HCT116 (cell line): ENCODE measurements around the gene GRIN1. TPM values are rescaled to one million over a fixed set of nuclear protein-coding genes. Genes with fewer than 3 reads are reported as not detected.

ENCODE experiments used
- ATAC-seq: fragments of 200-7000 bp; cut with Tn5 transposase; 2 replicates; pipeline ENCODE4 v1.9.1; 2020; ENCODE audit warnings: mild to moderate bottlenecking, moderate library complexity
- BruUV-seq: library from RNA; stranded (reverse); fragments of 400-500 nt; replicated peaks from 2 replicates; lab custom pipeline; 2021; lab: Mats Ljungman, UMichigan
- CTCF ChIA-PET: fragments of 300-600 bp; sonication (Branson Sonifier 250); formaldehyde crosslinking; loops from one replicate; lab custom pipeline; 2021; ENCODE audit warnings: antibody characterized with exemption; lab: Charles Lee
- POLR2A ChIA-PET: fragments of 300-600, 350-600 bp; sonication (Branson Sonifier 250); formaldehyde crosslinking; loops from one replicate; lab custom pipeline; 2021; ENCODE audit warnings: antibody characterized with exemption; lab: Charles Lee
- RAD21 ChIA-PET, 2 experiments: fragments of 300-600 bp; sonication (Branson Sonifier 250); formaldehyde crosslinking; loops; one replicate each; lab custom pipeline; 2023; ENCODE audit warnings: low total read pairs in 2 of 2; ENCODE audit not compliant: uncharacterized antibody in 2 of 2, unreplicated experiment in 2 of 2, low non-redundant PET in 1 of 2; lab: Charles Lee
- DNase-seq: peaks from one replicate; pipeline ENCODE4 v3.0.0-alpha.2; 2010; ENCODE audit warnings: low read depth, low spot score
- H2AFZ ChIP-seq: fragments of 200-600 bp; shearing (Covaris generic), sonication (generic); 2 replicates; pipeline ENCODE4 v1.6.1; 2017; ENCODE audit warnings: low read depth, mixed run types, mixed read lengths, antibody characterized with exemption, low read length; ENCODE audit not compliant: poor library complexity, severe bottlenecking
- H3K27ac ChIP-seq: 2 replicates; pipeline ENCODE4 v1.5.1; 2012; ENCODE audit warnings: low read depth, low read length
- H3K27me3 ChIP-seq: fragments of 200-600 bp; sonication (generic); 2 replicates; pipeline ENCODE4 v1.6.1; 2016; ENCODE audit warnings: mixed run types, low read length, mixed read lengths; ENCODE audit not compliant: insufficient read depth
- H3K36me3 ChIP-seq, 2 experiments: fragments of 200-500 bp in 1 of 2; fragments of 200-600 bp in 1 of 2; sonication (Bioruptor generic) in 1 of 2; sonication (generic) in 1 of 2; 2 replicates each; pipeline versions ENCODE4 v1.5.1 to v1.6.1; 2014 to 2016; ENCODE audit warnings: low read length in 2 of 2, inconsistent platforms in 1 of 2, mixed read lengths in 1 of 2, mixed run types in 1 of 2; ENCODE audit not compliant: insufficient read depth in 2 of 2, control insufficient read depth in 1 of 2
- H3K4me1 ChIP-seq, 2 experiments: fragments of 200-600 bp in 1 of 2; sonication (generic) in 1 of 2; 2 replicates each; pipeline versions ENCODE4 v1.5.1 to v1.6.1; 2012 to 2017; ENCODE audit warnings: low read length in 2 of 2, inconsistent platforms in 1 of 2, mild to moderate bottlenecking in 1 of 2, mixed read lengths in 1 of 2, mixed run types in 1 of 2, moderate library complexity in 1 of 2; ENCODE audit not compliant: insufficient read depth in 2 of 2, control insufficient read depth in 1 of 2
- H3K4me2 ChIP-seq: fragments of 200-600 bp; sonication (generic); 2 replicates; pipeline ENCODE4 v1.6.1; 2017; ENCODE audit warnings: mixed run types, low read length, mixed read lengths
- H3K4me3 ChIP-seq, 2 experiments: fragments of 200-600 bp in 1 of 2; sonication (generic) in 1 of 2; replicated peaks in 1 of 2; 2 replicates each; pipeline ENCODE4 v1.5.1; 2011 to 2016; ENCODE audit warnings: low read length in 2 of 2, control low read depth in 1 of 2, low read depth in 1 of 2, mild to moderate bottlenecking in 1 of 2, mixed read lengths in 1 of 2, mixed run types in 1 of 2
- H3K79me2 ChIP-seq: fragments of 200-600 bp; sonication (generic); 2 replicates; pipeline ENCODE4 v1.6.1; 2017; ENCODE audit warnings: mild to moderate bottlenecking, mixed run types, low read length, moderate library complexity, mixed read lengths; ENCODE audit not compliant: insufficient read depth
- H3K9ac ChIP-seq: fragments of 200-600 bp; sonication (generic); 2 replicates; pipeline ENCODE4 v1.6.1; 2016; ENCODE audit warnings: low read length, mixed read lengths
- H3K9me2 ChIP-seq: fragments of 200-600 bp; sonication (generic), shearing (Covaris generic); 2 replicates; pipeline ENCODE4 v1.6.1; 2017; ENCODE audit warnings: mixed run types, mild to moderate bottlenecking, moderate library complexity; ENCODE audit not compliant: insufficient read depth
- H3K9me3 ChIP-seq, 2 experiments: fragments of 200-500 bp in 1 of 2; fragments of 200-600 bp in 1 of 2; sonication (Bioruptor generic) in 1 of 2; sonication (generic) in 1 of 2; 2 replicates each; pipeline ENCODE4 v1.6.1; 2014 to 2017; ENCODE audit warnings: low read length in 2 of 2, mixed read lengths in 2 of 2, inconsistent platforms in 1 of 2, low read depth in 1 of 2, mild to moderate bottlenecking in 1 of 2, mixed run types in 1 of 2, moderate library complexity in 1 of 2; ENCODE audit not compliant: control insufficient read depth in 1 of 2, insufficient read depth in 1 of 2
- H4K20me1 ChIP-seq: fragments of 200-600 bp; sonication (generic), shearing (Covaris generic); 2 replicates; pipeline ENCODE4 v1.6.1; 2017; ENCODE audit warnings: mixed run types, mild to moderate bottlenecking, moderate library complexity; ENCODE audit not compliant: insufficient read depth
- CBX3 ChIP-seq: IDR thresholded peaks from 2 replicates; pipeline ENCODE4 v1.6.1; 2012; ENCODE audit warnings: low read depth
- CEBPB ChIP-seq: IDR thresholded peaks from 2 replicates; pipeline ENCODE4 v1.6.1; 2012; ENCODE audit warnings: low read depth
- ELF1 ChIP-seq: IDR thresholded peaks from 2 replicates; pipeline ENCODE4 v1.6.1; 2012; ENCODE audit warnings: low read depth, borderline replicate concordance
- EZH2 ChIP-seq: fragments of 200-600 bp; sonication (generic); IDR thresholded peaks from 2 replicates; pipeline ENCODE4 v1.6.1; 2017; ENCODE audit warnings: antibody characterized with exemption, mixed run types
- FOSL1 ChIP-seq: IDR thresholded peaks from 2 replicates; pipeline ENCODE4 v1.6.1; 2012; ENCODE audit warnings: low read depth
- JUND ChIP-seq: IDR thresholded peaks from 2 replicates; pipeline ENCODE4 v1.6.1; 2012
- POLR2AphosphoS5 ChIP-seq: IDR thresholded peaks from 2 replicates; pipeline ENCODE4 v1.6.1; 2011; ENCODE audit warnings: mild to moderate bottlenecking, low read depth, low read length, moderate library complexity
- SIN3A ChIP-seq: IDR thresholded peaks from 2 replicates; pipeline ENCODE4 v1.6.1; 2012; ENCODE audit warnings: low read depth
- SP1 ChIP-seq: IDR thresholded peaks from 2 replicates; pipeline ENCODE4 v1.6.1; 2012; ENCODE audit warnings: low read depth
- ZNF274 ChIP-seq: fragments of 200-500 bp; sonication (Bioruptor generic); IDR thresholded peaks from 2 replicates; pipeline ENCODE4 v1.6.1; 2014; ENCODE audit warnings: mild to moderate bottlenecking, low read depth, low read length, inconsistent platforms
- intact Hi-C: fragments of 100-400 bp; cut with micrococcal nuclease; formaldehyde crosslinking; loops from 2 replicates; pipeline ENCODE4 v1.10.0; 2022
- total RNA-seq: library from RNA; stranded (reverse); gene quantifications from one replicate; pipeline ENCODE4 v1.2.1, GENCODE V29; 2021; ENCODE audit not compliant: unreplicated experiment
- TF ChIP-seq, protein P1 (sequence below), 3 experiments: fragments of 200-600 bp in 1 of 3; sonication (generic) in 1 of 3; IDR thresholded peaks in 2 of 3; conservative IDR thresholded peaks in 1 of 3; 2 replicates each; pipeline ENCODE4 v1.5.1; 2012 to 2017; ENCODE audit warnings: low read depth in 2 of 3, low read length in 2 of 3, antibody characterized with exemption in 1 of 3, borderline replicate concordance in 1 of 3, control low read depth in 1 of 3, mild to moderate bottlenecking in 1 of 3, mixed read lengths in 1 of 3, mixed run types in 1 of 3, moderate library complexity in 1 of 3; ENCODE audit not compliant: insufficient read depth in 1 of 3
- TF ChIP-seq, protein P2 (sequence below): IDR thresholded peaks from 2 replicates; pipeline ENCODE4 v1.6.1; 2012; ENCODE audit warnings: low read depth
- TF ChIP-seq, protein P3 (sequence below): IDR thresholded peaks from 2 replicates; pipeline ENCODE4 v1.6.1; 2012

GRIN1 gene
- total RNA-seq, 1 experiment from 2014 or later, result 23.1 TPM

DNA sequence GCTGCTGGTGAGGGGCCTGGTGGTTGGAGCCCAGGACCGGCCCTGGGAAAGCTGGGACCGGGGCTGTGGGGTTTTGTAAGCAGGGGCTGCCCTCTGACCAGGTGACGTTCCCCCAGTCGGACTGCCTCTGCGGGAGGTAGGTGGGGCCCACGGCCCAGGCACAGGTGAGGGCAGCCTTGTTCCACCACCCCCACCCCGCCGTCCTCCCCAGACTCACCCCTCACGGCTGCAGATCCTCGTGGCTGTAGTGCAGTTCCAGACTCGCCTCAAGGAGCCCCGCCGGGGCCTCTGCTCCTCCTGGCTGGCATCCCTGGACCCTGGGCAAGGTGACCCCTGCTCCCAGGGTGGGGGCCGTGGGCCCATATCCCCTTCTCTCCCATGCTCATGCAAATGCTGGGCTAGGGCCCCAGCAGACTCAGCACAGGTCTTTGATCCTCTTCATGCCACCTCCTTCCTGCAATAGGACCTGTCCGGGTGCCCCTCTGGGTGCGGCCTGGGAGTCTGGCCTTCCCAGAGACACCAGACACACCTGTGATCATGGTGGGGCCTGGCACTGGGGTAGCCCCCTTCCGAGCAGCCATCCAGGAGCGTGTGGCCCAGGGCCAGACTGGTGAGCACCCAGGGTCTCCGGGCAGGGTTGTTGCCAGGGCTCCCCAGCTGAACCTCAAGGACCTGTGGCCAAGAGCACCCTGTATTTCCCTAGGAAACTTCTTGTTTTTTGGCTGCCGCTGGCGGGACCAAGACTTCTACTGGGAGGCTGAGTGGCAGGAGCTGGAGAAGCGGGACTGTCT lies 76.4 kb downstream of the GRIN1 start (continued):
- TF ChIP-seq, protein P1, sequence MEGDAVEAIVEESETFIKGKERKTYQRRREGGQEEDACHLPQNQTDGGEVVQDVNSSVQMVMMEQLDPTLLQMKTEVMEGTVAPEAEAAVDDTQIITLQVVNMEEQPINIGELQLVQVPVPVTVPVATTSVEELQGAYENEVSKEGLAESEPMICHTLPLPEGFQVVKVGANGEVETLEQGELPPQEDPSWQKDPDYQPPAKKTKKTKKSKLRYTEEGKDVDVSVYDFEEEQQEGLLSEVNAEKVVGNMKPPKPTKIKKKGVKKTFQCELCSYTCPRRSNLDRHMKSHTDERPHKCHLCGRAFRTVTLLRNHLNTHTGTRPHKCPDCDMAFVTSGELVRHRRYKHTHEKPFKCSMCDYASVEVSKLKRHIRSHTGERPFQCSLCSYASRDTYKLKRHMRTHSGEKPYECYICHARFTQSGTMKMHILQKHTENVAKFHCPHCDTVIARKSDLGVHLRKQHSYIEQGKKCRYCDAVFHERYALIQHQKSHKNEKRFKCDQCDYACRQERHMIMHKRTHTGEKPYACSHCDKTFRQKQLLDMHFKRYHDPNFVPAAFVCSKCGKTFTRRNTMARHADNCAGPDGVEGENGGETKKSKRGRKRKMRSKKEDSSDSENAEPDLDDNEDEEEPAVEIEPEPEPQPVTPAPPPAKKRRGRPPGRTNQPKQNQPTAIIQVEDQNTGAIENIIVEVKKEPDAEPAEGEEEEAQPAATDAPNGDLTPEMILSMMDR (IDR thresholded peaks at IDR 0.05 in 2 of 3, conservative IDR thresholded peaks at IDR 0.05 in 1 of 3; ENCODE audit: borderline replicate concordance in 1 of 3, insufficient read depth in 1 of 3, low read depth in 2 of 3, low read length in 2 of 3), result no peak
- TF ChIP-seq JUND (no peak), SP1 (no peak)
- TF ChIP-seq, all 23 proteins: peak for 0

DNA sequence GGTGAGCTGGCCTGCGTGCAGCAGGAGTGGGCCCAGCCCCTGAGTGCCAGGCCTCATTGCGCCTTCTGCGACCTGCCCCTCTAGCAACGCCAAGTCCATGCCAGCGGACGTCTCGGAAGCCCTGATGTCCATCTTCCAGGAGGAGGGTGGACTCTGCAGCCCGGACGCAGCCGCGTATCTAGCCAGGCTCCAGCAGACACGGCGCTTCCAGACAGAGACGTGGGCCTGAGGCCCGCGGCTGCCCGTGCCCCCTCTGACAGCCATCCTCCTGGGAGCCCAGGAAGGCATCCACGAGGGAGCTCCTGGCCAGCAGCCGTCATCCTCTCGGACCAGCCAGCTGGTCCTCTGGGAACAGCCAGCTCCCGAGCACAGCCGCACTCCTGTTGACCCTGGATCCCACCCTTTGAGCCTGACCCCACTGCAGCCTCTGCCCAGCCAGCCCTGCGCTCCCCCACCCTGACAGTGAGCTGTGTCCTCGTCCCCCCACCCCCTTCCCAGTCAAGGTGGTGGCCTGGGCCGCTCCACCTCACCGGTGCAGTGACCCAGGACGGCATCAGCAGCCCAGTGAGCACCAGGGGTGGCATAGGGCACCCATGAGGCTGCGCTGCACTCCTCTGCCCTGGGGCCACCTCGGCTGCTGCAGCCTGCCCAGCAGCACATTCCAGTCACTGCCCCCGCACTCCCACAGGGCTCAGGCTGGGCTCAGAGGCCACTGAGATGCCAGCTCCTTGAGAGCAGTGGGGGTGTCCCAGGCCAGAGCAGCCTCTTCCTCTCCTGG lies 77.4 kb downstream of the GRIN1 start:
- no peaks in the 10 kb centered on the region for H3K9me3 ChIP-seq
- H3K27me3 ChIP-seq, result no peaks in the 10 kb centered on the region
- no peak for ATAC-seq
- POLR2A ChIA-PET, result interaction anchor here (0.7 to 1.8 kb wide), 2 partner anchors 10 to 53 kb away, joined by 5 to 6 read pairs; no protein-coding TSS in a partner anchor
- H3K27ac ChIP-seq, result peak overlapping the region; percentile 94
- no peaks in the 10 kb centered on the region for H3K36me3 ChIP-seq
- peak overlapping the region; percentile 77 for H3K4me2 ChIP-seq
- no peaks in the 10 kb centered on the region for H3K9me2 ChIP-seq
- RAD21 ChIA-PET, result no interaction called here
- H3K9ac ChIP-seq, result peak overlapping the region; percentile 52; the same call in 1 of the 2 replicates
- TF ChIP-seq, protein P2, sequence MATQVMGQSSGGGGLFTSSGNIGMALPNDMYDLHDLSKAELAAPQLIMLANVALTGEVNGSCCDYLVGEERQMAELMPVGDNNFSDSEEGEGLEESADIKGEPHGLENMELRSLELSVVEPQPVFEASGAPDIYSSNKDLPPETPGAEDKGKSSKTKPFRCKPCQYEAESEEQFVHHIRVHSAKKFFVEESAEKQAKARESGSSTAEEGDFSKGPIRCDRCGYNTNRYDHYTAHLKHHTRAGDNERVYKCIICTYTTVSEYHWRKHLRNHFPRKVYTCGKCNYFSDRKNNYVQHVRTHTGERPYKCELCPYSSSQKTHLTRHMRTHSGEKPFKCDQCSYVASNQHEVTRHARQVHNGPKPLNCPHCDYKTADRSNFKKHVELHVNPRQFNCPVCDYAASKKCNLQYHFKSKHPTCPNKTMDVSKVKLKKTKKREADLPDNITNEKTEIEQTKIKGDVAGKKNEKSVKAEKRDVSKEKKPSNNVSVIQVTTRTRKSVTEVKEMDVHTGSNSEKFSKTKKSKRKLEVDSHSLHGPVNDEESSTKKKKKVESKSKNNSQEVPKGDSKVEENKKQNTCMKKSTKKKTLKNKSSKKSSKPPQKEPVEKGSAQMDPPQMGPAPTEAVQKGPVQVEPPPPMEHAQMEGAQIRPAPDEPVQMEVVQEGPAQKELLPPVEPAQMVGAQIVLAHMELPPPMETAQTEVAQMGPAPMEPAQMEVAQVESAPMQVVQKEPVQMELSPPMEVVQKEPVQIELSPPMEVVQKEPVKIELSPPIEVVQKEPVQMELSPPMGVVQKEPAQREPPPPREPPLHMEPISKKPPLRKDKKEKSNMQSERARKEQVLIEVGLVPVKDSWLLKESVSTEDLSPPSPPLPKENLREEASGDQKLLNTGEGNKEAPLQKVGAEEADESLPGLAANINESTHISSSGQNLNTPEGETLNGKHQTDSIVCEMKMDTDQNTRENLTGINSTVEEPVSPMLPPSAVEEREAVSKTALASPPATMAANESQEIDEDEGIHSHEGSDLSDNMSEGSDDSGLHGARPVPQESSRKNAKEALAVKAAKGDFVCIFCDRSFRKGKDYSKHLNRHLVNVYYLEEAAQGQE, result no peak
- TF ChIP-seq ELF1 (no peak), CBX3 (no peak), JUND (no peak), FOSL1 (no peak), CEBPB (no peak), POLR2AphosphoS5 (no peak), EZH2 (no peak), SIN3A (no peak), ZNF274 (no peak)
- TF ChIP-seq, protein P3, sequence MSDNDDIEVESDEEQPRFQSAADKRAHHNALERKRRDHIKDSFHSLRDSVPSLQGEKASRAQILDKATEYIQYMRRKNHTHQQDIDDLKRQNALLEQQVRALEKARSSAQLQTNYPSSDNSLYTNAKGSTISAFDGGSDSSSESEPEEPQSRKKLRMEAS, result no peak
- TF ChIP-seq, protein P1 (IDR thresholded peaks at IDR 0.05 in 2 of 3, conservative IDR thresholded peaks at IDR 0.05 in 1 of 3; ENCODE audit: borderline replicate concordance in 1 of 3, insufficient read depth in 1 of 3, low read depth in 2 of 3, low read length in 2 of 3), result no peak
- TF ChIP-seq, all 23 proteins: peak for 0
- peak overlapping the region in 1 of 2 experiments; percentile 45; a peak in 2 of 4 replicates for H3K4me3 ChIP-seq
- CTCF ChIA-PET, result interaction anchor here (0.7 to 1.7 kb wide), 3 partner anchors 11 to 20 kb away, joined by 3 to 8 read pairs (median 3); partner anchors contain the start of gene RNF224
- peaks cover 28 to 53% of the 10 kb centered on the region in 2 experiments for H3K4me1 ChIP-seq
- no TSS peak for BruUV-seq
- H3K79me2 ChIP-seq, result no peaks in the 10 kb centered on the region
- intact Hi-C loops, result no loop called here
- no peak for DNase-seq
- H4K20me1 ChIP-seq, result no peaks in the 10 kb centered on the region
- H2AFZ ChIP-seq, result no peak overlapping the region
